Ammon's horn (tissue), 1 donor: ENCODE measurements around the gene PLEKHG3.

Experiments used
- DNase-seq: peaks from one replicate; pipeline ENCODE4 v3.0.0-alpha.2; 2016; ENCODE audit warnings: low spot score

PLEKHG3 gene

DNA sequence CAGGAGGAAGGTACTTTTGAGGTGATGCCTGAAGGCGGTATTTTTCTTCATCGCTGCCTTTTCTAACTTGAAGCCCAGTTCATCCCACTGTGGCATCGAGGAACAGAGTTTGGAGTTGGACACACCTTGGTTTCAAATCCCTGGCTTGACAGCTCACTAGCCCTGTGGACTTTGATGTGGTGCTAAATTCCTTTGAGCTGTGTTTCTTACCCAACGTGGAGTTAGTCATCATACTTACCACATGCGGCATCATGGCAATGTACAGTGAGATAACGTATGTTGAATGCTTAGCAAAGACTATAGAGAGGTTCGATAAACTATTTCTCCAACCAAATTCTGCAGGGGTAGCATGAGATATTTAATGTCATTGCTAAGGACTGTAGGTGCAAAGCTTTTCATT lies 3.4 kb downstream of the PLEKHG3 start:
- DNase-seq = no peak

DNA sequence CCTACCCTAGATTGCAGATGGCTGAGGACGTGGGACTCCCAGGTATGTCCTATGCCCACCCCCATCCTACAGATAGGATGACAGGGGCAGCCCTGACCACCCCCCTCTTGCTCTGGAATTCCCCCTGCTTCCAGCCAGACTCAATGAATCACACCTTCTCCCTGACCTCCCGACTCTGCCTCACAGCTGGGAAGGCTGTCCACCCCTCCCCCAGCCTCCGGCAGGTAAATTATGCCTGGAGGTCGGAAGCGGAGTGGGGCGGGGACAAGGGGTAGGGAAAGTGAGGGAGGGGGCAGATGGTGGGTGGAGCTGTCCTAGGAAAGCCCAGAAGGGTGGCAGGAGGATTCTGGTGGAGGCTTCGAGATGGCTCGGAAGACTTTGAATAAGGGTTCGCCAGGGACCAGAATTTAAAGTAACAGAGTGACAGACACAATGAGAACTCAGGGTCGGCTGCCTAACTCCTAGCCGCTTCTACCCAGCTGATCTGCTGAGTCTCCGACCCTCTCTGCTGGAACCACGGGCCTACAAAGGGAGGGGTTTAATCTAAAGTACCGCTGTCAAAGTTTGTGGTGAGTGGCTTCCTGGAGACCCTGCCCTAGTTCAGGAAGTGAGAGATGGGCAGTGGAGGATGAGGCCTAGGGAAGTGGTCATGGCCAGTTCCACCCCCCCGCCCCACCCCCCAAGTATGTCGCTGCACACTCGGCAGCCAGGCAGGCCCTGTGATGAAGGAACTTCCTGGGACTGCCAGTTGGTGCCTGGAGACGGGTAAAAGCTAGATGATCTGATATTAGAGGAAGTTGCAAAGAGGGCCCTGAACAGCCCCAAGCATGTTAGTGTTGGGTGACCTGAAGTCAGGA lies 4.2 kb downstream of the PLEKHG3 start:
- peak; percentile 72 for DNase-seq

DNA sequence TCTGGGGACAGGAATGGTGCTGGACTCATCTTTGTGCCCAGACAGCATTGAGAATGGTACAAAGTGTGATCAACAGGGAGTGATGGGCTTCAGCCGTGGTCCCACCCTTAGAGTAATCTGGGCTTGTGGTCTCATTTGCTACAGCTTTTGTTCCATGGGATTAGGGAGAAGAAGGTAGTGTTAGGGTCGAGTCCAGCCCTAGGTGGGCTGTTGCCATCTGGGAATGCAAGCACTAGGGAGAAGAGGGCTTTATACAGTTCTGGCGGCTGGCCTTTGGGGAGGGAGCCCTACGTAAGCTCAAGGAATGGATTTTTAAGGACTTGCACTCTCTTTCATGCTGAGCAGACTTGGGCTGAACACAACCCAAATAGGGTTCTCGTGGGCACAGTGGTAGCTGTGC lies 4.9 kb downstream of the PLEKHG3 start:
- no peak for DNase-seq

DNA sequence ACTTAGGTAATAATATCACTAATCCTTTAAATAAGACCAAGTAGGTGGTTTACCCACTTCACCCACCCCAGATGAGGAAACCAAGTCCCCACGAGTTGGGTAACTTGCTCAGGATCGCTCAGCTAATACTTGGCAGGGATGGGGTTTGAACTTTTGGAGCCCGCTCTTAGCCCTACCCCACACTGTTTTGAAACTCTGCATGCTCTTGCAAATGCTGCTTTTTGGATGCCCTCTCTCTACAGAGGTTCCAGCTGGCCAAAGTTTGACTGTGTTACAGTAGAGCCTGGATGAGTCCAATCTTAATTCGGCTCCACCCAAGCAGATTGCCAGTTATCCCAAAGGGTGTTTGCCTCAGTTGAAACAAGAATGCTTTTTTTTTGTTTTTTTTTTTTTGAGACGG lies 6.8 kb downstream of the PLEKHG3 start:
- DNase-seq = no peak

DNA sequence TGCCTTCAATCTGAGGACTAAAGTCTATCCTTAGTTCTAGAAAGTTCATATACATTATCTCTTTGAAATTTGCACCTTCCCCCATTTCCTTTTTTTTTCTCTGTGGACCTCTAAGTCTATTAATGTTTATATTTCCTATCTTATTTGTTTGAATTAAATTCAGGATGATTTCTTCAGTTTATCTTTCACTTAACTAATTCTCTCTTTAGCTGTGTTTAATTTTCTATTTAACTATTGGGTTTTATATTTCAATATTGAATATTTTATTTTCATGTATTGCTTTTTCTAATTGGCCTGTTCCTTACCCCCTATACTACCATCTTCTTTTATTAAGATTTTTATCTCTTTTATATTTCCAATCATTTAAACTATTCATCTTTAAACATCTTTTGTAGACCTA lies 9.5 kb downstream of the PLEKHG3 start:
- DNase-seq = no peak

DNA sequence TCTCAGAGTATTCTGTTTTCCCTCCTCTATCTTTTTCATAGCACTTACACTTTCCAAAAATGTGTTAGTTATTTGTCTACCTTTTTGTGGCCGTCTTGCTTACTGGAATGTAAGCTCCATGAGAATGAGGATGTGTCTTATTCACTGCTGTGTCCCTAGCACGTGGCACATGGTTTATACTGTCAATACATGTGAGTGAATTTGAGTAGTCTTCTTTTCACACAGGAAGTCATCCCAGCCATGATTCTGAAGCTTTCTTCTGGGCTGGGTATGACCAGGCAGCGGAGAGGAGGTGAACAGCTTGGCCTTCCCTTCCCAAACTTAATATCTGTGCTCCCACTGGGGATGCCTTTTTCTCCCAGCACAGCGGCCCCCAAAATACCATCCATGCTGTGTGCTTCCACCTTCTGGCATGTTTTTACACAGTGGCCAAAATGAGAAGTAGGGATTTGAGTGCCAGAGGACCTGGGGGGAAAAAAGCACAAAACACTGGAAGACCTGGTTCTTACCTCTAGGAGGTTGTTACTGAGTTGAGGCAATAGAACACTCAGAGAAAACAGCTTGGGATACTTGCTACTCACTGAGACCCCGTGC lies 10.3 kb downstream of the PLEKHG3 start:
- no peak for DNase-seq

DNA sequence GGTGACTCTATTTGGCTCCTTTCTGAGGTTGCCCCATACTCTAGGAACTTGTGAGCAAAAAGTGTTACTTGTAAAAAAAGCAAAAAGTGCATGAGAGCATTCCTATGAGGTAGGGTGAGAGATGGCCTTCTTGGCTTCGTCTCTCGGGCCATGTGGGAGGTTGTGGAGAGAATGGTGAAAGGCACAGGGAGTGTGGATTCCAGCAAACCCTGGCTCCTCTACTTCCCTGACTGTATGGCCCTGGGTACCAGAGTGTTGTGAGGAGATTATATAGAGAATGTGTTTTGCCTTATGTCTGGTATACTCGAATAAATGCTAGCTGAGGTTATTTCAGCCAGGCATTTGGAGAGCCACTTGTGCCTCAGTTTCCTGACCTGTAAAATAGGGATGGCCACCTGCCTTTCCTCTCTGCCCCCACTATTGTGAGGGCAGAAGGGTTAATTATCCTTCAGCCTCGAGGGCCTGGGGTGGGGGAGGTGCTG lies 11.0 kb downstream of the PLEKHG3 start:
- peak; percentile 25 for DNase-seq

DNA sequence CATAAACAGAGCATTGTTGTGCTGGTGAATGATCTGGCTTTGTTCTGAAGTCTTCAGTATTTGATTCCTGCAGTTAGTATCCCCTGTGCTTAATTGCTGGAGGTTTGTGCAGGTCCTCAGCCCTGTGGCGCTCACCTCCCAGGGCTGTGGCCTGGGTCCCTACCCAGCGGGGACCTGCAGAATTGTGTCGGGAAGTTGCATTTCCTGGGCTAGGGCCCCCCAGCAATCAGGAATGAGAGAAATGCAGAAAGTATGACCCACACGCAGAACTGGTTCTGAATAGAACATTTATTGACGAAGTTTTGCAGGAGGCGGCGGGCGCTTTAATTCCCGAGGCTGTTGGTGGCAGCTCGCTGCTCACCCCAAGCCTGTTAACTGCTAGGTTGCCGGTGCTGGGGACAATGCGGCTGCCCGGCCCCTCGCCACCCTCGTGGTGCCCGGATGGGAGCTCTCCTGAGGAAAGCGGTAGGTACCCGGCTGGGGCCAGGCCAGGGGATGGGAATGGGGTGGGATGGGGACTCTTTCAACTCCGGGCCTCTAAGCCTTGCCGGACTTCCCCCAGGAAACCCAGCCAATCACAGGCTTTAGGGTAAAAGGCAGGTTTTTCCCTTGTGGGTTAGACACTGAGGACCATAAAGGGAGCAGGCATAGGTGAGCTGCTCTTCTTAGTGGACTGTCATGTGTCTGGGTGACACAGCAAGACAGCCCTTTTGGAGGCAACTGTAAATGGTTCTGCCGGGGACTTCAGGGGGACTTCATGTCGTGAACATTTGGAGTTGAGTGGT lies 11.6 kb downstream of the PLEKHG3 start:
- peak; percentile 73 for DNase-seq

DNA sequence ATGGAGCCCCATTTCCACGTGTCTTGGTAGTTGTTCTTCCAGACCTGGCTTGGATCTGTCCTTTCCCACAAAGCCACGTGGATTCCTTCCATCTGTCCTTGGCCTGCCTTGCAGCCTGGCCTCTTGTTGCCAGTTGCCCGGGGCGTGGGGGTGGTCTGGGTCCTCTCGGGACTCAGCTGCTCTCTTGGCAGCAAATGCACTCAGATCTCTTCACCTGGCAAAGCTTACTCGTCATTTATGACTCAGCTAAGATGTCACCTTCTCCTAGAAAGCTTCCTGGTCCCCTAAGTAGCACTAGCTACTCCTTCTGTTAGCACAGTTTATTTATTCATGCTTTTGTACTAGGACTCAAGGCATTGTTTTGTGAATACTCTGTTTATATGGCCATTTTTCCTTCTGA lies 13.6 kb downstream of the PLEKHG3 start:
- no peak for DNase-seq

DNA sequence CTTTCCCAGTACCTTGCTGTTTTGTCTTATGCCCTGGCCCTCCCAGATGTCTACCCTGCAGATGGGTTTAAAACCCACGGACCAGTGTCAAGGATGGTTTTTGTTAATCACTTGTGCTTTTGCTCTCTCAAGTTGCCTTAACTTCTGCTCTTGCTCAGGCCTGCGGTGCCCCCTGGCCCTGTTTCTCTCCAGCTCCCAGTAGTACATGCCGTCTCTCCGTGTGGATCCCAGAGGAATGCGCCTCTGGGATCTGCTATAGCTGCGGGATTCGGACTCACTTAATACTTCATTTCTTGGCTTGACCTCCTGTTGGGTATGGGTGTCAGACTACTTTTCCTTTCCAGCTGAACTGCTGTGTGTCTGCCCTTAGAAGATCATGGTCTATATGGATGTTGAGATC lies 14.5 kb downstream of the PLEKHG3 start:
- no peak for DNase-seq

DNA sequence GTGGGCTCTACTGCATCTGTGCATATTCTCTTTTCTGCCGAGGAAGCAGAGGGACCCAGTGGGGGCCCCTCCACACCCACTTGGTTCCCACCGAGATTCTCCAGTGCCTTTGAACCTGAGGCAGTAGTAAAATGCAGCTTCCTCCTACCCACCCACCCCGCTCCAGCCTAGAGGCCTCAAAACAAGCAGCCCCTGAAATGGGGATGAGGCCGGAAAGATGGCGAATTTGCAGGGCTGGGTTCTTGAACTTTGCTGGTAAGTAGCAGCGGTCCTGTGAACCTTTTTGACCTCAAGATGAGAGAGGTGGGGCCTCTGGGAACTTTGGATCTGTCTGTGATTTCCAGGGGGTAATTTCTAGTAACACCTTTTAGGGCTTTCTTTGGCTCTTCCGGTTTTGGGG lies 15.4 kb downstream of the PLEKHG3 start:
- no peak for DNase-seq

DNA sequence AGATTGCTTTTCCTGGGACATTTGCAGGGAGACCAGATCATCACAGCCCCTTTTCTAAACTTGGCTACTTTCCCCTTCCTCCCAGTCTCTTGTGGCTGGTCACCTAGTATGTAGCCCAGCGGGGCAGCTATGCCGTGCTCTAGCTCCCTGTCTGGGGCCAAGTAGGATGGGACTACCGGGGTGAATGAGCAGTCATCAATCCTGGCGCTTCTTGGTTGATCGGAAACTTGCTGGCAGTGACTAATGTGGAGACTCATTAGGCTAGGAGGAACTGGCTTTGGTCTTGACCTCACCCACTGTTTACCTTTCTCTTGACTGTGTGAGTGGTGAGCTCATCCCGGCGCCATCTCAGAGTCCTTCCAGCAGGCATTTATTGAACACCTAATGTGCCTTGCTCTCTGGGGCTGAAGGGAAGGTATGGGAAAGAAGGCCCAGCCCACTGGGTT lies 15.9 kb downstream of the PLEKHG3 start:
- no peak for DNase-seq

DNA sequence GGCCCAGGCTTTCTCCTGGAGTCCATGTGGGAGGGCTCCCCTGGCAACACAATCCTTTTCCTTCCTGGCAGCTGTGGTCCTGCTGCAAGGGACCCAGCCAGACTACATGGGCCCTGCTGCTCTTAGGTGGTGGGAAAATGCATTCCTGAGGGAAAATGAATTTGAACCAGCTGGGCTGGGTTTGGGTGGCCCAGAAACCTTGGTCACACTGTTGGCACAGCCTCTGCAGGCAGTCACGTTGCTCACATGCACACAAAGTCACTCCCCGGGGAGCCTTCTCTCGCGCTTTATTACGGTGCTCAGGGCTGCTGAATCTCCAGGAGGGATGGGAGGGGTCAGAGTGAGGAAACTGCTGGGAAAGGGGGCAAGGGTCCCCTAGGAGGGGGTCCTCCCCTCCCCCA lies 17.2 kb downstream of the PLEKHG3 start:
- peak; percentile 37 for DNase-seq

DNA sequence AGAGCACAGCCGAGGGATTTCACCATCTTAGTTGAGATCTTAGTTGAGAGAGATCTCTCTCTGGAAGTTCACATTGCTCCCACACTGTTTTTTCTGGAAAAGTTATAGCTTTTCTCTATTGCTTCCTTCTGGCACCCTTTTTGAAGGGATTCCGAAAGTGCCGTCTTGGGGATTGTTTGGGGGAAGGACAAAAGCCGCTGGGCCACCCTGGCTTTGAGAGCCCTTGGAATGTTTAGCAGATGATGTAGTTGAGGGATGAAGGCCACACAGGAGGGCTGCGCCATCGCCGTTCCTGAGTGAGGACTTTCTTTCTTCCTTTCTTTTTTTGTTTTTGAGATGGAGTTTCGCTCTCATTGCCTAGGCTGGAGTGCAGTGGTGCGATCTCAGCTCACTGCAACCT lies 17.7 kb downstream of the PLEKHG3 start:
- DNase-seq = no peak

DNA sequence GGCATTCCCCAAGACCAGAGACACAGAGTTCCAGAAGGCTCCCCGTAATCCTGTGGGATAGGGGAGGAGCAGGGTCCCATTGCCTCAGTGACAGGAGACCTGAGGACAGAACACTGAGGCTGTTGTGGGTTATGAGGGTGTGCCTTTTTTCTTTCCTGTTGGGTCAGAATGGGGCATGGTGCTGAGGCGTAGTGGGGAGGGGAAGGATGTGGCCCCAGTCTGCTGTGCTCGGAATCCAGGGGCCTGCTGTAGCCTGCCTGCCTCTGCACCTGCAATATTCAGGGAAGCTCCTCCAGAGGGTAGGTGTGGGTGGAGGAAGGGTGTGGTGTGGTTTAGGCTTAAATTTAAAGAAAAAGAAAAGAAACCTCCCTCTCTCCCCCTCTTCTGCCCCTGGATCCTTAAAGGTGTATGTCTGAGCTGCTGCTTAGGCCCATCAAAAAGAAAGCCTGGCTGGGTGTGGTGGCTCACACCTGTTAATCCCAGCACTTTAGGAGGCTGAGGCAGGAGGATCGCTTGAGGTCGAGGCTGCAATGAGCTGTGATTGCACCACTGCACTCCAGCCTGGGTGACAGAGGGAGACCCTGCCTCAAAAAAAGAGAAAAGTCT lies 18.7 kb downstream of the PLEKHG3 start:
- no peak for DNase-seq

DNA sequence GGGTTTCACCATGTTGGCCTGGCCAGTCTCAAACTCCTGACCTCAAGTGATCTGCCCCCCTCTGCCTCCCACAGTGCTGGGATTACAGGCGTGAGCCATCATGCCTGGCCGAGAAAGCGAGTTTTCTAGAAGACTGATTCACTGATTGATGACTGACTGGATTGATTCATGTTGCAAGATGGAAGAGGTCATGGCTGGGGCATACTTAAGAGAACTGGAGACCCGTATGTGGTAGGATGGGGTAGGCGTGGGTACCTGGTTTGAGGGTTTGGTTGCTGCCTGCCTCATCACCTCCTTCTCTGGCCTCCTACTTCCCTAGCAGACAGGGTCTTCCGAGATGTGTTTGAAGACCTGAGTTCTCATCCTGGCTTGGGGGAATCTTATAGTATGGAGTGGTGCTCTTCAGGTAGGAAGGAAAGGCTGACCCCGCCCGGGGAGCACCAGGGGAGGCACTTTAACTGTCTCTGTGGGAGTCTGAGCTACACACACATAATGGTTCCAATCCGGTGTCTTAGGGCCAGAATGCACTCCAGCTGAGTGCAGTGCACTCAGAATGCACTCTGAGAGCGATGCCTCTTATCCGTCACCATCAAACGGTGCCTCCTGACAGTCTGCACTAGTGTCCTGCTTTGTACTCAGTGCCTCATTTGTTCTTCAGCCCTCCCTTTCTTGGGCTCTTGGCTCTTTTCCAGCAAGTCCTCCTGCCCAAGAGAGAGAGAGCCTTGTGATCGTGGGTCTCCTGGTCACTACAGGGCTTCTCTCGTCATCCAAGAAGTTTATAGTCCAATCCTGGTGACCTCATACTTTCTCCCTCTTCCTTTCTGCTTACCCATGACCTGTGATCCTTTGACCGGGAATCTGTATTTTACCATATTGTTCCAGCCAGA lies 19.7 kb downstream of the PLEKHG3 start:
- peak; percentile 69 for DNase-seq

DNA sequence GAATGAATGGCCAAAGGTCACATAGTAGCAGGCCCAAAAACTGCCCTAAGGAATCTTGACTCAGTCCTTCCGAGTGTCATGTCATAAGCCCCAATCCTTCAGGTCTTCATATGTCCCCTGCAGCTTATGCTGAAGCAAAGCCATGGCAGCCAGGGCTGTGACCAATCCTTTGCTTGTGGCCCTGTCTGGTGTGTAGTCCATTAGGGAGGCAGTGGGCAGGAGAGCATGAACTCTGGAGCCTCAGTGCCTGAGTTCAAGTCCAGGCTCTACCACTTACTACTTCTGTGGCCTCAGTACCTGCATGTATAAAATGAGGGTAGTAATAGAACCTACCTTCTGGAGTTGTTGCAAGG lies 20.3 kb downstream of the PLEKHG3 start:
- DNase-seq = no peak

DNA sequence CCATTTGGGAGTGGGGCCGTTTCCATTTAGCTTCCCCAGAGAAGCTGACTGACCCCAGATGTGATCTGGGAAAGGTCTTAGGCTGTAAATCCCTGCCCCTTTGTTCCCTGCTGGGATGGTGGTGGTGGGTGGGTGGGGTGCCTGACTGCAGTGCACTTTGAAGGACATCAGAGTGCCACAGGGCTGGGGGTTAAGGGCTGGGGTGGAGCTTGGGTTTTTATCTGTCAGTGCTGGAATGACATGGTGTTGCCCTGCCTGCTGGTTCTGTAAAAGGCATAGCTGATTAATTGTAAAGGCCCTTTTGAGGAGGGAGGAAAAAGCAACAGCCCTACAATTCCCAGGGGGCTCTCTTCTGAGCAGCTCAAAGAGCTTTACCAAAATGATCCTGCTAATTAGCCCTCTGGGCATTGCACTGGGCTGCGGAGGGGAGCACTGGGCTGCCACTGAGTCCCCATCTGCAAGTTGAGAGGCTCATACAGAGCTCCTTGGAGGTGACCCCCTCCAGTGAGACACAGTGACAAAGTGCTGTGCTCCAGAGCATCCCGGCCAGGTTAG lies 21.1 kb downstream of the PLEKHG3 start:
- DNase-seq = no peak

DNA sequence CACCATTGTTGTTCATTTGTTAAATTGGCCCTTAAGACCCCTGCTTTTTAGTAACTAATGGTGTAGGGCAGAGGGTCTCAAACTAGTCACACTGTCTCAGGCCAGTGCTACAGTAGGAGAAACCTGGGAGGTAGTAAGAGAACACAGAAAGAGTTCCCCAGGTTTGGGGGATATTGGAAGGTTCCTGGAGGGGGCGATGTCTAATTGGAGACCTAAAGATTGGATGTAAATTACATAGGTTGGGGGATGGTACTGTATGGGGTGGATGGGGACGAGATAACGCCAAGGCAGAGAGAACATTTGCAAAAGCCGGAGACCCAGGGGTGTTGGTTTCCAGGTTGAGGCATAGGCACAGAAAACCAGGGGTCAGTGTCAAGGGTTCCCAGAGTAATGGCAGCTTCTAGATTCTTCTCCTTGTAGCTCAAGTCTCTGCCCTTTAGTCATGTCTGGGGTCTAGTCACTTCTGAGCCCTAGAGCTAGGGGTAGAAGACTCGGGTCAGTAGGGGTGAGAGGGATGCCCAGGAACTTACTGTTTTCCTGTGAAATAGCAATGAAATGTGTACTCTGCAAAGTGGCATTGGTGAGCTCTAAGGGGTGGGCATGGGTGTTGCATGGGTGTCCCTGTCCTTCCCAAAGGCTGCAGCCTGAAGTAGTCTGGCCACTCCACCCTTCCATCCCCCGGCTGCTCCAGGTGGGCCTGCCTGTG lies 21.8 kb downstream of the PLEKHG3 start:
- no peak for DNase-seq

DNA sequence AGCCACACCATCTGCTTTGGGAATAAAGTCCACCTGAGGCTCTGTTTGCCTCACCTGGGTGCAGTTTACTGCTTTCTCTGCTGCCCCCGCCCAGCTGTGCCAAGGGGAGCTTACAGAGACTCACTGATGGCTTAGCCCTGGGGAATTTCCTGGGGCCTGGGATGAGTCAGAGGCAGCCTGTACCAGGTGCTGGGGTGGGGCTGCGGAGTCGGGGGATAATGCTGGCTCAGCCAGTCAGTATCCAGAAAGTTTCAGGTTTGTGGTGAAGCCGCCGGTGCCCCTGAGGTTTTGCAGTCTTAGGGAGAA lies 22.3 kb downstream of the PLEKHG3 start:
- no peak for DNase-seq
